ENCODE data around the gene NUCKS1.

Gene NUCKS1

DNA sequence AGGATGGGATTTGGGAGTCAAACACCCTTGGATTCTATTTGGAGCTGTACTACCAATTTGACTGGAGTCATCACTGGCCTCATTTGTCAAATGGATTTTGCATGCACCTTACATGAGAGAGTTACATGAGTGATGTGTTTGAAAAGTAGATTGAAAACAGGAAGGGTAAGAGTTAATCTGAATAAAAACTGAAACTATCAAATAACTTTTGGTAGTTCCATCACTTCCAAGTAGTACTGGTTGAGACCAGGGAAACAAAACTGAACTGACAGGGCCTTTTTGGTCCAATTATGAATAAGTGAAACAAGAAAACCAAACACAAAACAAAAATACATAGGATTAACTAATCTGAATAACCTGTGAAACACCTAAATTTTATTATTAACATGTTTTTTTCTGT lies 30.2 kb downstream of the NUCKS1 start:
- DNase-seq, result no peak
- H3K9me3 ChIP-seq (ENCODE audit: severe bottlenecking), result no peaks in the 10 kb centered on the region
- H3K27me3 ChIP-seq (ENCODE audit: insufficient read depth, low read depth, severe bottlenecking), result no peaks in the 10 kb centered on the region
- H3K4me3 ChIP-seq (ENCODE audit: low read depth, low read length), result no peak overlapping the region
- peaks cover 100% of the 10 kb centered on the region for H3K36me3 ChIP-seq
- TF ChIP-seq, protein P1, sequence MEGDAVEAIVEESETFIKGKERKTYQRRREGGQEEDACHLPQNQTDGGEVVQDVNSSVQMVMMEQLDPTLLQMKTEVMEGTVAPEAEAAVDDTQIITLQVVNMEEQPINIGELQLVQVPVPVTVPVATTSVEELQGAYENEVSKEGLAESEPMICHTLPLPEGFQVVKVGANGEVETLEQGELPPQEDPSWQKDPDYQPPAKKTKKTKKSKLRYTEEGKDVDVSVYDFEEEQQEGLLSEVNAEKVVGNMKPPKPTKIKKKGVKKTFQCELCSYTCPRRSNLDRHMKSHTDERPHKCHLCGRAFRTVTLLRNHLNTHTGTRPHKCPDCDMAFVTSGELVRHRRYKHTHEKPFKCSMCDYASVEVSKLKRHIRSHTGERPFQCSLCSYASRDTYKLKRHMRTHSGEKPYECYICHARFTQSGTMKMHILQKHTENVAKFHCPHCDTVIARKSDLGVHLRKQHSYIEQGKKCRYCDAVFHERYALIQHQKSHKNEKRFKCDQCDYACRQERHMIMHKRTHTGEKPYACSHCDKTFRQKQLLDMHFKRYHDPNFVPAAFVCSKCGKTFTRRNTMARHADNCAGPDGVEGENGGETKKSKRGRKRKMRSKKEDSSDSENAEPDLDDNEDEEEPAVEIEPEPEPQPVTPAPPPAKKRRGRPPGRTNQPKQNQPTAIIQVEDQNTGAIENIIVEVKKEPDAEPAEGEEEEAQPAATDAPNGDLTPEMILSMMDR (IDR thresholded peaks at IDR 0.05; ENCODE audit: low read depth, low read length), result no peak
- no peak overlapping the region for H3K27ac ChIP-seq

DNA sequence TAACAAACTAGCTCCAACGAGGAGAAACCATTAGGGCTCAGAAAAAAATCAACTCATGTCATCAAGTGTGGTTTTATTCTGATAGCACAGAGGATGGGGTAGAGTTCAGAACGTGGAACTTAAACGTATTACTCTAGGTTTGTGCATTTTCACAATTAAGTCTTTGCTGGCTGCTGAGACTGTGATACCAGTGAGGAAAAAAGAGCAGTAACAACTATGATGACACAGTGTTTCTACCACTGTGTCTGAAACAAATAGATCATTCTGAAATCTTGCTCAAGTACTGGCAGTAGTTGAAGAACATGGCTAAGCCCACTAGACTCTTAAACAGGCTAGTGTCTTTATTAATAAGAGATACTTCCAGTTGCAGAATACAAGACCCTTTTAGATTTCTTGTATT lies 31.0 kb downstream of the NUCKS1 start:
- Histone ChIP-seq H3K9me3 (ENCODE audit: severe bottlenecking) (no peaks in the 10 kb centered on the region), H3K36me3 (peaks cover 93% of the 10 kb centered on the region)
- TF ChIP-seq, protein P1 (IDR thresholded peaks at IDR 0.05; ENCODE audit: low read depth, low read length), result no peak

DNA sequence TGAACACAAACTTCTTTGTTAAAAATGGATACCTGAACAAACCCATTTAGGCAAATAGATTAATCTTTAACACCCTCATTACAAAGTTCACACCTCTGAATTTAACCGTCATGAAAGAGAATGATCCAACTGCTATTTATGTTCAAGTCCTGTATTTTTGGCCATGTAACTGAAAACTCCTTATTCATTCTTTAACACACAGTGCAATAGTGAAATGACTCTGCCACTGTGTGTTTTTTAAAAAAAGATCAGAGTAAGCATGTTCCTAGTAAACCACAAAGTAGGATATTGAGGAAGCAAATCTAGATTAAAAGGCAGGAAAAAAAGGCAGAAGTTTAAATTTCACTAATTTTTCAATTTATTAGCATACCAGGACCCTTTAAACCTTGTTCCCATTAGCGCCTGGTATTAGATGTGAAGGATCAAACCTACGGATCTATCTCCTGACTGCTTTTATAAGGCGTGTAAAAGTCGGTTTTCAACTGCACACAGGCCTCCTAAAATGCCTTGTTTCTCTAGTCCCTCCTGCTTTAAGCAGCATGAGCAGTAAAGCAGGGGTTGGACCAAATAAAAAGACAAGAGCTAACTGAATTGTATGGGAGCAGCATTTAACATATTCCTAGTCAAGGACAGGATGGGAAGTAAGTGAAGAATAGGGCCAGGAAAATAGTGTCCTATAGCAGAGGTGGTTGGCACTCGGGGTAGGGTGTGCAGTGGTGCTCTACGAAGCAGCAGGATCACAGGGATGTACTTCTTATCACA lies 33.4 kb downstream of the NUCKS1 start:
- TF ChIP-seq, protein P1 (IDR thresholded peaks at IDR 0.05; ENCODE audit: low read depth, low read length), result no peak
- no peaks in the 10 kb centered on the region for H3K9me3 ChIP-seq (ENCODE audit: severe bottlenecking)
- H3K4me3 ChIP-seq (ENCODE audit: low read depth, low read length), result no peak overlapping the region
- no peak for DNase-seq
- H3K27ac ChIP-seq, result no peak overlapping the region
- peaks cover 69% of the 10 kb centered on the region for H3K36me3 ChIP-seq
- no peaks in the 10 kb centered on the region for H3K27me3 ChIP-seq (ENCODE audit: insufficient read depth, low read depth, severe bottlenecking)

More for the DNA sequence above, 31.0 kb downstream of the NUCKS1 start:
- H3K27me3 ChIP-seq (ENCODE audit: insufficient read depth, low read depth, severe bottlenecking), result no peaks in the 10 kb centered on the region
- no peak for DNase-seq
- H3K27ac ChIP-seq, result no peak overlapping the region
- no peak overlapping the region for H3K4me3 ChIP-seq (ENCODE audit: low read depth, low read length)

DNA sequence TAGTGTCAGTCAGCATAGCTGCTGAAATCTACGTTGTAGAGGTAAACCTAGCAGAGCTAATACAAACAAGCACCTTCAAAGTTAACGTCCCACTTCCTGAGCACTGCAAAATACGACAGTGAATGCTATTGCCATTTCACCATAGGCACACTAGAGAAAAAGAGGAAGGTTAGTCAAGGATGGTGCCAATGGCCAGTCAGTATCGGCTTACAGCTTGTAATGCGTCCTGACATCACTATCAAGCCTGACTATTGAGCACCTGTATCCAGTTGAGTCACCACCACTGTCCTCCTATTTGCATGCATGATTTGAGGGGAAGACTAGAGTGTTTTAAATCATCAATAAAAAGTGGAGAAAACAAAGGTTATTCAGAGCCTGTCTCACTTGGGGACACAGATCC lies 34.4 kb downstream of the NUCKS1 start:
- TF ChIP-seq, protein P1 (IDR thresholded peaks at IDR 0.05; ENCODE audit: low read depth, low read length), result no peak
- no peak for DNase-seq
- no peaks in the 10 kb centered on the region for H3K27me3 ChIP-seq (ENCODE audit: insufficient read depth, low read depth, severe bottlenecking)
- no peak overlapping the region for H3K4me3 ChIP-seq (ENCODE audit: low read depth, low read length)
- H3K27ac ChIP-seq, result no peak overlapping the region
- no peaks in the 10 kb centered on the region for H3K9me3 ChIP-seq (ENCODE audit: severe bottlenecking)
- H3K36me3 ChIP-seq, result peaks cover 60% of the 10 kb centered on the region

DNA sequence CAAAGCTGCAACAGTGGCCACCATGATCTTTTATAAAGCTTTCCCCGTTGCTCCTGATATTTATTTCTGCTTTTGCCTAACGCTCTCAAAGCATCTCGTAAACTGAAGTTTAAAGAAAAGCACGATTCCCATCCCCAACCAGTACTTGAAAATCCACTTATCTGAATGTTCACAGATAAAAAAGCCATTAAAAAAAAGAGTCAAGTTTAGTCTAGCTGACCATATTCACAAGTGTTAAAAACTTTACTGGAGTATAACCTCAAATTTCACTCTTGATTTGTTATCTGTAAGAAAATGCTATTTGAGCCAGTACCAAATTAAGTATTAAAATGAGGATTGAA lies 35.1 kb downstream of the NUCKS1 start:
- no peak for DNase-seq
- Histone ChIP-seq H3K27ac (no peak overlapping the region), H3K9me3 (ENCODE audit: severe bottlenecking) (no peaks in the 10 kb centered on the region), H3K36me3 (peaks cover 58% of the 10 kb centered on the region), H3K4me3 (ENCODE audit: low read depth, low read length) (no peak overlapping the region), H3K27me3 (ENCODE audit: insufficient read depth, low read depth, severe bottlenecking) (no peaks in the 10 kb centered on the region)
- TF ChIP-seq, protein P1 (IDR thresholded peaks at IDR 0.05; ENCODE audit: low read depth, low read length), result no peak

Measured in WERI-Rb-1 (cell line).